Hepatocyte (in vitro differentiated cells): ENCODE data around the gene SPACDR. TPM values are rescaled to one million over a fixed set of nuclear protein-coding genes. Genes with fewer than 3 reads are reported as not detected.

Experiments used
- DNase-seq: peaks from one replicate; pipeline ENCODE4 v3.0.0-alpha.2; 2016; ENCODE audit warnings: low spot score
- H2AFZ ChIP-seq: fragments of 200-600 bp; sonication (generic); 2 replicates; pipeline ENCODE4 v1.6.0; 2016; ENCODE audit warnings: antibody characterized with exemption, mild to moderate bottlenecking
- H3K27ac ChIP-seq: fragments of 200-600 bp; sonication (generic); 2 replicates; pipeline ENCODE4 v1.5.1; 2016; ENCODE audit warnings: mild to moderate bottlenecking
- H3K27me3 ChIP-seq: fragments of 200-600 bp; sonication (generic); 2 replicates; pipeline ENCODE4 v1.6.1; 2016
- H3K36me3 ChIP-seq: fragments of 200-600 bp; sonication (generic); replicated peaks from 2 replicates; pipeline ENCODE4 v1.5.1; 2016; ENCODE audit warnings: low read depth; ENCODE audit not compliant: insufficient read depth
- H3K4me1 ChIP-seq: fragments of 200-600 bp; sonication (generic); 2 replicates; pipeline ENCODE4 v1.5.1; 2016; ENCODE audit warnings: mild to moderate bottlenecking, moderate library complexity; ENCODE audit not compliant: insufficient read depth
- H3K4me2 ChIP-seq: fragments of 200-600 bp; sonication (generic); 2 replicates; pipeline ENCODE4 v1.6.0; 2016
- H3K4me3 ChIP-seq: fragments of 200-600 bp; sonication (generic); 2 replicates; pipeline ENCODE4 v1.5.1; 2016; ENCODE audit warnings: mild to moderate bottlenecking
- H3K79me2 ChIP-seq: fragments of 200-600 bp; sonication (generic); 2 replicates; pipeline ENCODE4 v1.6.0; 2017; ENCODE audit warnings: mild to moderate bottlenecking
- H3K9me2 ChIP-seq: fragments of 200-600 bp; sonication (generic); replicated peaks from 2 replicates; pipeline ENCODE4 v1.6.0; 2017; ENCODE audit warnings: mild to moderate bottlenecking; ENCODE audit not compliant: insufficient read depth
- H3K9me3 ChIP-seq: fragments of 200-600 bp; sonication (generic); 2 replicates; pipeline ENCODE4 v1.5.1; 2016; ENCODE audit warnings: low read depth, mild to moderate bottlenecking
- H4K20me1 ChIP-seq: fragments of 200-600 bp; sonication (generic); 2 replicates; pipeline ENCODE4 v1.6.0; 2016; ENCODE audit warnings: mild to moderate bottlenecking; ENCODE audit not compliant: insufficient read depth, poor library complexity, severe bottlenecking
- EZH2 ChIP-seq: fragments of 200-600 bp; sonication (generic); IDR thresholded peaks from 2 replicates; pipeline ENCODE4 v1.6.1; 2016; ENCODE audit warnings: antibody characterized with exemption, mild to moderate bottlenecking, borderline replicate concordance
- EZH2phosphoT487 ChIP-seq: fragments of 200-600 bp; sonication (generic); IDR thresholded peaks from one replicate; pipeline ENCODE4 v1.6.1; 2018; ENCODE audit warnings: antibody characterized with exemption, mild to moderate bottlenecking, low read depth, moderate library complexity; ENCODE audit not compliant: unreplicated experiment, severe bottlenecking
- WGBS: methylation state at CpG from one replicate; pipeline ENCODE4 v1.1.6; 2016; ENCODE audit warnings: low lambda C conversion rate; ENCODE audit errors: missing lambda C conversion rate; 5-methylcytosine and 5-hydroxymethylcytosine counted together
- polyA plus RNA-seq: library from polyadenylated mRNA; unstranded; fragments of >200 nt; fragmentation: Nextera tagmentation; extraction: Ambion mirVana; gene quantifications from 2 replicates; pipeline ENCODE4 v1.2.1, GENCODE V29; 2016
- total RNA-seq: library from RNA; depleted of rRNA; stranded (reverse); fragments of >200 nt; gene quantifications from 2 replicates; pipeline ENCODE4 v1.2.3, GENCODE V29; 2014
- TF ChIP-seq, protein P1 (sequence below): fragments of 200-600 bp; sonication (generic); IDR thresholded peaks from 2 replicates; pipeline ENCODE4 v1.5.1; 2016; ENCODE audit warnings: antibody characterized with exemption, mild to moderate bottlenecking; ENCODE audit not compliant: poor library complexity

The SPACDR gene
- total and polyA plus RNA-seq, 2 experiments from 2014 or later, result 0.13 TPM; not detected in 1

GRCh38 chr7:100425347-100425746 lies 38.7 kb downstream of the SPACDR start:
- no peaks in the 10 kb centered on the region for H3K9me2 ChIP-seq
- H3K79me2 ChIP-seq, result peaks cover 4% of the 10 kb centered on the region
- 39% methylated on average over 1 of the region's 1 CpG for WGBS
- H3K9me3 ChIP-seq, result no peaks in the 10 kb centered on the region
- H2AFZ ChIP-seq, result no peak overlapping the region
- H3K4me2 ChIP-seq, result no peak overlapping the region
- peaks cover under 1% of the 10 kb centered on the region for H3K4me1 ChIP-seq
- H3K27me3 ChIP-seq, result no peaks in the 10 kb centered on the region
- DNase-seq, result no peak
- no peaks in the 10 kb centered on the region for H3K36me3 ChIP-seq
- TF ChIP-seq EZH2phosphoT487 (no peak), EZH2 (no peak)
- TF ChIP-seq, protein P1, sequence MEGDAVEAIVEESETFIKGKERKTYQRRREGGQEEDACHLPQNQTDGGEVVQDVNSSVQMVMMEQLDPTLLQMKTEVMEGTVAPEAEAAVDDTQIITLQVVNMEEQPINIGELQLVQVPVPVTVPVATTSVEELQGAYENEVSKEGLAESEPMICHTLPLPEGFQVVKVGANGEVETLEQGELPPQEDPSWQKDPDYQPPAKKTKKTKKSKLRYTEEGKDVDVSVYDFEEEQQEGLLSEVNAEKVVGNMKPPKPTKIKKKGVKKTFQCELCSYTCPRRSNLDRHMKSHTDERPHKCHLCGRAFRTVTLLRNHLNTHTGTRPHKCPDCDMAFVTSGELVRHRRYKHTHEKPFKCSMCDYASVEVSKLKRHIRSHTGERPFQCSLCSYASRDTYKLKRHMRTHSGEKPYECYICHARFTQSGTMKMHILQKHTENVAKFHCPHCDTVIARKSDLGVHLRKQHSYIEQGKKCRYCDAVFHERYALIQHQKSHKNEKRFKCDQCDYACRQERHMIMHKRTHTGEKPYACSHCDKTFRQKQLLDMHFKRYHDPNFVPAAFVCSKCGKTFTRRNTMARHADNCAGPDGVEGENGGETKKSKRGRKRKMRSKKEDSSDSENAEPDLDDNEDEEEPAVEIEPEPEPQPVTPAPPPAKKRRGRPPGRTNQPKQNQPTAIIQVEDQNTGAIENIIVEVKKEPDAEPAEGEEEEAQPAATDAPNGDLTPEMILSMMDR, result no peak
- H3K4me3 ChIP-seq, result no peak overlapping the region
- H3K27ac ChIP-seq, result no peak overlapping the region
- H4K20me1 ChIP-seq, result no peaks in the 10 kb centered on the region

DNA sequence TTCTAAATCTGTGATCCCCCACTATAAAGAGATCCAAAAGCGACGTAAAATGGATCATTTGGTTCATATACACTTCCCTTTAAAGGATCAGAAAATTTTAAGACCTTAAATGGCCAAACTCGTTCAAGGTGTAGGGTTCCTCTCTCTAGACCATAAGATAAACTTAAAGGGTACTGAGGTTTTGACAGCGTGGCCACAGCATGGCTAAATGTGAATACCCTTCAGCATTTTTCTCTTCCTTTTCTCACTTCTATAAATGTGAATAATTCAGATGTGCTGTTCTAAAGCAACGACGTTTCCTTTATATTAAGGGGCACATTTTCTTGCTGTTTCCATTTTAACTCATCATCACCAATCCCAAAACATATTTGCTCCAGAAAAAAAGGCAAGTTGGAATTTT lies 40.7 kb downstream of the SPACDR start:
- H3K9me3 ChIP-seq, result no peaks in the 10 kb centered on the region
- H3K4me2 ChIP-seq, result no peak overlapping the region
- no peak for DNase-seq
- TF ChIP-seq EZH2 (no peak), EZH2phosphoT487 (no peak)
- TF ChIP-seq, protein P1, result no peak
- no peak overlapping the region for H3K27ac ChIP-seq
- no peaks in the 10 kb centered on the region for H3K36me3 ChIP-seq
- H3K79me2 ChIP-seq, result no peaks in the 10 kb centered on the region
- WGBS, result 94% methylated on average over 6 of the region's 6 CpGs
- H3K27me3 ChIP-seq, result no peaks in the 10 kb centered on the region
- no peaks in the 10 kb centered on the region for H3K4me1 ChIP-seq
- no peaks in the 10 kb centered on the region for H3K9me2 ChIP-seq
- H3K4me3 ChIP-seq, result no peak overlapping the region
- no peaks in the 10 kb centered on the region for H4K20me1 ChIP-seq
- no peak overlapping the region for H2AFZ ChIP-seq

- H3K4me1 ChIP-seq, result no peaks in the 10 kb centered on the region
- H3K27me3 ChIP-seq, result no peaks in the 10 kb centered on the region
- no peaks in the 10 kb centered on the region for H4K20me1 ChIP-seq
- WGBS, result 89% methylated on average over 1 of the region's 1 CpG
- no peaks in the 10 kb centered on the region for H3K9me2 ChIP-seq
- H2AFZ ChIP-seq, result no peak overlapping the region
- H3K9me3 ChIP-seq, result no peaks in the 10 kb centered on the region
- H3K36me3 ChIP-seq, result no peaks in the 10 kb centered on the region
- H3K4me3 ChIP-seq, result no peak overlapping the region
- H3K27ac ChIP-seq, result no peak overlapping the region
- no peaks in the 10 kb centered on the region for H3K79me2 ChIP-seq
- TF ChIP-seq, protein P1, result no peak
- TF ChIP-seq EZH2phosphoT487 (no peak), EZH2 (no peak)
- no peak overlapping the region for H3K4me2 ChIP-seq
- no peak for DNase-seq
Measured at GRCh38 chr7:100419660-100420226, 44.3 kb downstream of the SPACDR start.
